HG03565 (cell line): ENCODE results near the gene PHOSPHO2.
"Not testable (repeated sequence)": the region's sequence is repeated elsewhere in the genome, so short reads cannot be mapped to it uniquely, and the experiment has no call there.

Source experiments
- ATAC-seq: cut with Tn5 transposase; IDR thresholded peaks from one replicate; pipeline ENCODE4 v1.9.1; 2021; ENCODE audit warnings: mild to moderate bottlenecking, moderate library complexity; ENCODE audit not compliant: unreplicated experiment

Gene PHOSPHO2

GRCh38 chr2:169683425-169684134 is 10.7 kb upstream of the PHOSPHO2 start:
- no peak for ATAC-seq

GRCh38 chr2:169684135-169684565 is 10.1 kb upstream of the PHOSPHO2 start:
- ATAC-seq, result no peak

GRCh38 chr2:169684712-169685111 is 9.6 kb upstream of the PHOSPHO2 start:
- ATAC-seq, result not testable (repeated sequence)

- ATAC-seq, result not testable (repeated sequence)
Measured at GRCh38 chr2:169686825-169687224, 7.4 kb upstream of the PHOSPHO2 start.

- not testable (repeated sequence) for ATAC-seq
Measured at GRCh38 chr2:169687943-169688342, 6.3 kb upstream of the PHOSPHO2 start.

GRCh38 chr2:169690958-169691357 is 3.3 kb upstream of the PHOSPHO2 start:
- no peak for ATAC-seq

- ATAC-seq, result no peak
Measured at GRCh38 chr2:169692718-169693117, 1.6 kb upstream of the PHOSPHO2 start.

DNA sequence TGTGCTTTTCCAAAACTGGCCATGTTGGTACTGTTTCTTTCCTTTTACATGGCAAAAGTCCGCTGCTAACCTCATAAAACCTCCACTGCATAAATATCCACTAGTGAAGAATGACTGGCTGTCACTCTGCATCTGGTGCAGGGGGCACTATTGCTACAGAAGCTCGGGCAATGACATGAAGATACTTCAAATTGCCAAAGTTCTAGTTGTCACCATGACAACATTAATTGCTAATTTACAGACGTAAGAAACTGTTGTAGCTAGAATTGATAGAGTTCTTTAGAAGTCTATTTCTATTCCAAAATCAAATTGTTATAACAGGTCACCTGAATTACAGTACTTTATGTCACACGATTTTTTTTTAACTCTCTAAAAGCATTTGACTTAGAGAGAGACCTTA is 909 bp upstream of the PHOSPHO2 start:
- no peak for ATAC-seq

GRCh38 chr2:169694894-169695260 is 608 bp downstream of the PHOSPHO2 start:
- ATAC-seq, result no peak

DNA sequence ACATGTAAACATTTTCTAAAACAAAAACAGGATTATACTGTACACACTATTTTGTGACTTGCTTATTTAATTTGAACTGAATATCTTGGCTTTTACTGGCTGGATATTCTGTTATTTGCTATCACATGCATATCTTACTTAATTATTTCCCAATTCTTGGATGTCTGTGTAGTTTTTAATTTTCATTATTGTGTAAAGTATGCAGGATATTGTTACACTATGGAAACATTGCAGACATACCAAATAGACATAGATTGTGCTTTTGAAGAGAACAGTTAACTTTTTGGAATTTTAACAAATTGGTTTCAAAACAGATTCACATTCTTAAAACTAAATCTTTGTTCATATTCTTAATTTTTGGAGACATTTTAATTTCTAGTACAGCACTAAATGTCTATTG is 2.1 kb downstream of the PHOSPHO2 start:
- no peak for ATAC-seq

- not testable (repeated sequence) for ATAC-seq
Measured at GRCh38 chr2:169699173-169699572, 4.9 kb downstream of the PHOSPHO2 start.

DNA sequence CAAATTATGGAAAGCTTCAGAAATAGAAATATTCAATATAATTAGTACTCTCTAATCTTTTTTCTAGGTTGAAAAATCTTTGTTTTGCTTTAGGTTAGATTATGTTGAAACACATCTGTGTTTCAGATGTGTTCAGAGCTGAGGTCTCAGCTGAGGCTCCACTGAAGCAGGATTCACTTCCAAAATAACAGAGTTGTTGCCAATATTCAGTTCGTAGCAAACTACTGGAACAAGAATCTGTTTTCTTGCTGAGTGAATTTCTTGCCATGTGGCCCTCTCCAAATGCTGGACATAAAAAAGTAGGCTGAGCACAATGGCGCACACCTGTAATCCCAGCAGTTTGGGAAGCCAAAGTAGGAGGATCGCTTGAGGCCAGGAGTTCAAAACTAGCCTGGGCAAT is 8.7 kb downstream of the PHOSPHO2 start:
- no peak for ATAC-seq

DNA sequence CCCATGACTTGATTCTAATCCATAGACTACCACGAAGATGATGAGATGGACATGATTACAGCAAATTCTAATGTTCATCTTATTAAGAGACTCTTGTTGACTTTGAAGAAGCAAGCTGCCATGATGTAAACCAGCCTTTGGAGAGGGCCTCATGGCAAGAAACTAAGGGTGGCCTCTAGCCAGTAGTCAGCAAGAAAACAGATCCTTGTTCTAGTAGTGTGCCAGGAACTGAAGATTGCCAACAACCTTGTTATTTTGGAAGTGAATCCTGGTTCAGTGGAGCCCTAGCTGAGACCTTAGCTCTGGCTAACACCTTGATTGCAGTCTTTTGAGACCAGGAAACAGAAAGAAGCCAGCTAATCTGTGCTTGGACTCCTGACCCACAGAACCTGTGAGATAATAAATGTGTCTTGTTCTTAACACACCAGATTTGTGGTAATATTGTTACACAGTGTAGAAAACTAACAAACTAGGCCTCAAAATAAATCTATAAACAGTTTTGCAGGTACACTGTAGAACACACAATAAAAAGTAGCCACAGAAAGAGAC is 10.0 kb downstream of the PHOSPHO2 start:
- ATAC-seq, result no peak

GRCh38 chr2:169705927-169706326 is 11.7 kb downstream of the PHOSPHO2 start:
- no peak for ATAC-seq

- no peak for ATAC-seq
Measured at GRCh38 chr2:169707626-169708025, 13.4 kb downstream of the PHOSPHO2 start.

DNA sequence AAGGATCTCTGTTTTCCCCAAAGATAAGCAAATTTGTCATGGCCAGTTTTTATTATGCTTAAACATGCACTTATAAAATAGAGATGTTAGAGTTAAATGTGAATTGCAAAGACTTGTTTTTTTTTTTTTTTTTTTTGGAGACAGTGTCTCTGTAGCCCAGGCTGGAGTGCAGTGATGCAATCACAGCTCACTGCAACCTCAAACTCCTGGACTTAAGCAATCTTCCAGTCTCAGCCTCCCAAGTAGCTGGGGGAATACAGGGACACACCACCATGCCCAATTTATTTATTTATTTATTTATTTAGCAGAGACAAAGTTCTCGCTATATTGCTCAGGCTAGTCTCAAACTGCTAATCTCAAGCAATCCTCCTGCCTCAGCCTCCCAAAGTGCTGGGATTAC is 15.1 kb downstream of the PHOSPHO2 start:
- no peak for ATAC-seq

- ATAC-seq, result no peak
Measured at GRCh38 chr2:169709981-169710380, 15.7 kb downstream of the PHOSPHO2 start.

- ATAC-seq, result no peak
Measured at GRCh38 chr2:169711751-169712509, 17.7 kb downstream of the PHOSPHO2 start.

DNA sequence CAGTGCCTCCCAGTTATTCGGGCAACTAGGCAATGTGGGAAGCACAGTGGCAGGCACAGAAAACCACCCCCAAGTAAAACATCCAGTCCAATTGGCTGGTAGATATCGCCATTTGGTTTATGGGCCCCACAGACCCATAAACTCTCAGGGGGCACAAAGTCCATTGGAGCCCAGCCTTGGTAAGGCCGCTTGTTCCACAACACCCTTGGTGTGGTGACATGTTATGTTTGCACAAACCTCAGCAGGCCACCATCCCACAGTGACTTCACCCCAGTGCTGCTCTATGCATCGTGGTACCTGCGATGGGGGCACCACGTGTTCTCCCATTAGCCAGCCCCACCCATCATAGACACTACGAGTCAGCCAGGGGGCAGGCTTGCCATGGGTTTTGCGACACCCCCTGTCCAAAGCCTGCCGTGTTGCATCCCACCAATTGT is 18.5 kb downstream of the PHOSPHO2 start:
- no peak for ATAC-seq

- ATAC-seq, result no peak
Measured at GRCh38 chr2:169713331-169713730, 19.1 kb downstream of the PHOSPHO2 start.

GRCh38 chr2:169714699-169715098 is 20.4 kb downstream of the PHOSPHO2 start:
- ATAC-seq, result no peak
